Measurements from ENCODE around the gene KCND2. TPM values are rescaled to one million over a fixed set of nuclear protein-coding genes. Genes with fewer than 3 reads are reported as not detected.

KCND2 gene
- total RNA-seq, 2 experiments from 2014 or later, result not detected

- CTCF ChIA-PET (ENCODE audit: unreplicated experiment), result no interaction called here
- TF ChIP-seq CTCF (conservative IDR thresholded peaks at IDR 0.05; ENCODE audit: low read length), result no peak
- no peak for TF ChIP-seq EZH2phosphoT487 (IDR thresholded peaks at IDR 0.05; ENCODE audit: borderline replicate concordance, low read depth, low read length)
- Histone ChIP-seq H3K4me1 (ENCODE audit: insufficient read depth, low read length, poor library complexity, severe bottlenecking) (no peaks in the 10 kb centered on the region), H3K36me3 (ENCODE audit: insufficient read depth, low read length) (no peaks in the 10 kb centered on the region), H3K4me2 (ENCODE audit: low read length) (no peak overlapping the region), H4K20me1 (ENCODE audit: insufficient read depth, low read length) (no peaks in the 10 kb centered on the region), H3K27ac (ENCODE audit: low read depth, low read length, poor library complexity, severe bottlenecking) (no peak overlapping the region), H2AFZ (ENCODE audit: low read length) (no peak overlapping the region), H3K9me2 (ENCODE audit: insufficient read depth, low read length) (no peaks in the 10 kb centered on the region), H3K4me3 (ENCODE audit: low read depth, low read length, poor library complexity, severe bottlenecking) (no peak overlapping the region), H3K79me2 (ENCODE audit: insufficient read depth, low read depth, low read length) (no peaks in the 10 kb centered on the region), H3K9me3 (ENCODE audit: low read length) (no peaks in the 10 kb centered on the region)
- no peak for DNase-seq (ENCODE audit: low spot score)
- POLR2A ChIA-PET, result no interaction called here
- no TSS peak for BruUV-seq (replicated peaks)
- intact Hi-C loops (cut with micrococcal nuclease; ENCODE audit: unreplicated experiment), result no loop called here
Measured at GRCh38 chr7:120442838-120443237, 169.9 kb downstream of the KCND2 start.

GRCh38 chr7:120444650-120445049 lies 171.7 kb downstream of the KCND2 start:
- POLR2A ChIA-PET, result no interaction called here
- intact Hi-C loops (cut with micrococcal nuclease; ENCODE audit: unreplicated experiment), result no loop called here
- Histone ChIP-seq H3K4me2 (ENCODE audit: low read length) (no peak overlapping the region), H3K9me3 (ENCODE audit: low read length) (no peaks in the 10 kb centered on the region), H3K79me2 (ENCODE audit: insufficient read depth, low read depth, low read length) (no peaks in the 10 kb centered on the region), H3K4me3 (ENCODE audit: low read depth, low read length, poor library complexity, severe bottlenecking) (no peak overlapping the region), H3K36me3 (ENCODE audit: insufficient read depth, low read length) (no peaks in the 10 kb centered on the region), H4K20me1 (ENCODE audit: insufficient read depth, low read length) (no peaks in the 10 kb centered on the region), H3K27ac (ENCODE audit: low read depth, low read length, poor library complexity, severe bottlenecking) (no peak overlapping the region), H3K4me1 (ENCODE audit: insufficient read depth, low read length, poor library complexity, severe bottlenecking) (no peaks in the 10 kb centered on the region), H2AFZ (ENCODE audit: low read length) (no peak overlapping the region), H3K9me2 (ENCODE audit: insufficient read depth, low read length) (no peaks in the 10 kb centered on the region)
- no peak for TF ChIP-seq CTCF (conservative IDR thresholded peaks at IDR 0.05; ENCODE audit: low read length)
- TF ChIP-seq EZH2phosphoT487 (IDR thresholded peaks at IDR 0.05; ENCODE audit: borderline replicate concordance, low read depth, low read length), result no peak
- DNase-seq (ENCODE audit: low spot score), result no peak
- BruUV-seq (replicated peaks), result no TSS peak
- CTCF ChIA-PET (ENCODE audit: unreplicated experiment), result no interaction called here

GRCh38 chr7:120445276-120445675 lies 172.3 kb downstream of the KCND2 start:
- POLR2A ChIA-PET, result no interaction called here
- no peaks in the 10 kb centered on the region for H4K20me1 ChIP-seq (ENCODE audit: insufficient read depth, low read length)
- no peaks in the 10 kb centered on the region for H3K4me1 ChIP-seq (ENCODE audit: insufficient read depth, low read length, poor library complexity, severe bottlenecking)
- intact Hi-C loops (cut with micrococcal nuclease; ENCODE audit: unreplicated experiment), result no loop called here
- no peak for TF ChIP-seq CTCF (conservative IDR thresholded peaks at IDR 0.05; ENCODE audit: low read length)
- no peak for TF ChIP-seq EZH2phosphoT487 (IDR thresholded peaks at IDR 0.05; ENCODE audit: borderline replicate concordance, low read depth, low read length)
- no peaks in the 10 kb centered on the region for H3K9me3 ChIP-seq (ENCODE audit: low read length)
- H3K4me2 ChIP-seq (ENCODE audit: low read length), result no peak overlapping the region
- H3K9me2 ChIP-seq (ENCODE audit: insufficient read depth, low read length), result no peaks in the 10 kb centered on the region
- H3K4me3 ChIP-seq (ENCODE audit: low read depth, low read length, poor library complexity, severe bottlenecking), result no peak overlapping the region
- no peaks in the 10 kb centered on the region for H3K36me3 ChIP-seq (ENCODE audit: insufficient read depth, low read length)
- no TSS peak for BruUV-seq (replicated peaks)
- no peak overlapping the region for H2AFZ ChIP-seq (ENCODE audit: low read length)
- no peak overlapping the region for H3K27ac ChIP-seq (ENCODE audit: low read depth, low read length, poor library complexity, severe bottlenecking)
- DNase-seq (ENCODE audit: low spot score), result no peak
- H3K79me2 ChIP-seq (ENCODE audit: insufficient read depth, low read depth, low read length), result no peaks in the 10 kb centered on the region
- CTCF ChIA-PET (ENCODE audit: unreplicated experiment), result no interaction called here
